ENCODE data around the gene FBXW8.

Gene FBXW8

DNA sequence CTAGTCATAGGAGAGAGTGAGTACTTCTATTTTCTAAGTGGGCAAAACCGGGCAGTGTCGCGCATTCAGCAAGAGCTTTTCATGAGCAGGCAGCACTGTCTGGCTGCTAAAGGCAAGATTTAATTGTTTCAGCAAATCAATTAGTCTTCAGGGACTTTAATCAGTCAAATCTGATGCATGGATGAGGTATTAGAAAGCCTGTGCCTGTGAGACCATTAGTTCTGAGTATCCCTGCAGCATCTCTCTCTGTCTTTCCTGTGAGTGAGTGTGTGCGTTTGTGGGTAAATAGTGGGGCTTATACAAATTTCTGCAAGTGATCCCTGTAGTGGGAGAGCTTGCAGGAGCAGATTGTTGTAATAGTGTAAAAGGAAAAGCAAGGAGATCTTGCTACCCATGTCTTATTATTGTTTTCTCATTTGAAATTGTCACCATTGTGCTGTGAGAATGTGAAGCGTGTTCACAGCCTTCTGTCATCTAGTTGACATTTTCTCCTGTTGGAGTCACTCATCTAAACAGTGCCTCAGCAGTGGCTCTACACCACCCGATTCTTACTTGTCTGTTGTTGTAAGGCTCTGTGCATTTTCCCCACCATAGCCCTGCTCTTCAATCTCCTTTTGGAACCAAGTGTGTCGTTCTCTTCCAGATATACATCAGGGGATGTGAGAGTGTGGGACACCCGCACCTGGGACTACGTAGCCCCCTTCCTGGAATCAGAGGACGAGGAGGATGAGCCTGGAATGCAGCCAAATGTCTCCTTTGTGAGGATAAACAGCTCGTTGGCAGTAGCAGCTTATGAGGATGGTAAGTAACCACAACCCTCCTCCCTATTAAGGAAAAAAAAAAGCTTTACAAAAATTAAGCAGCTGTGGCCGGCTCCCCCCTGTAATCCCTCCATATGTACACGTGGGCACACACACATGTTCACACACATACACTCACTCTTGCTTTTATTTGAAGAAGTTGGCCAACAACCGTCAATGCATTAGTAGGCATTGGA is 53.6 kb downstream of the FBXW8 start:
- TF ChIP-seq ZNF274 (IDR thresholded peaks at IDR 0.05; ENCODE audit: low read depth, low read length) = no peak
- no peak overlapping the region for H3K4me3 ChIP-seq (ENCODE audit: low read length)

DNA sequence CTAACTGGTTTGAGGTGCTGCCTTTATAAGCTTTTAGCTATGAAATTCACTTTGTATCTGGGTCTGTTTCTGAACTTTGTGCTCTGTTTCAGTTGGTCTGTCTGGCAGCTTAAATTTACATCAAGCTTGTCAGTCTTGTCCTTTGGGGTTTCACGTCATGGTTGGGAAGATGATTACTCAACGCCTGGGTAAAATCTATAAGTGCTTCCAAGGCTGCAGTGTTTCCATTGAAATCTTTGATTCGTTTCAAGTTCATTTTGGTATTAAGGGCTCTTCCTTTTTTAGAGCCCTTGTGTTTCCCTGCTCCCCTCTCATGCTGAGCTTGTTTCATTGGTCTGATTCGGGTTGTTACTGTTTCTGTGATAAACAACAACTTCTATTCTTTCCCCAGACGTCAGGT is 58.2 kb downstream of the FBXW8 start:
- TF ChIP-seq ZNF274 (IDR thresholded peaks at IDR 0.05; ENCODE audit: low read depth, low read length) = no peak
- no peak overlapping the region for H3K4me3 ChIP-seq (ENCODE audit: low read length)

DNA sequence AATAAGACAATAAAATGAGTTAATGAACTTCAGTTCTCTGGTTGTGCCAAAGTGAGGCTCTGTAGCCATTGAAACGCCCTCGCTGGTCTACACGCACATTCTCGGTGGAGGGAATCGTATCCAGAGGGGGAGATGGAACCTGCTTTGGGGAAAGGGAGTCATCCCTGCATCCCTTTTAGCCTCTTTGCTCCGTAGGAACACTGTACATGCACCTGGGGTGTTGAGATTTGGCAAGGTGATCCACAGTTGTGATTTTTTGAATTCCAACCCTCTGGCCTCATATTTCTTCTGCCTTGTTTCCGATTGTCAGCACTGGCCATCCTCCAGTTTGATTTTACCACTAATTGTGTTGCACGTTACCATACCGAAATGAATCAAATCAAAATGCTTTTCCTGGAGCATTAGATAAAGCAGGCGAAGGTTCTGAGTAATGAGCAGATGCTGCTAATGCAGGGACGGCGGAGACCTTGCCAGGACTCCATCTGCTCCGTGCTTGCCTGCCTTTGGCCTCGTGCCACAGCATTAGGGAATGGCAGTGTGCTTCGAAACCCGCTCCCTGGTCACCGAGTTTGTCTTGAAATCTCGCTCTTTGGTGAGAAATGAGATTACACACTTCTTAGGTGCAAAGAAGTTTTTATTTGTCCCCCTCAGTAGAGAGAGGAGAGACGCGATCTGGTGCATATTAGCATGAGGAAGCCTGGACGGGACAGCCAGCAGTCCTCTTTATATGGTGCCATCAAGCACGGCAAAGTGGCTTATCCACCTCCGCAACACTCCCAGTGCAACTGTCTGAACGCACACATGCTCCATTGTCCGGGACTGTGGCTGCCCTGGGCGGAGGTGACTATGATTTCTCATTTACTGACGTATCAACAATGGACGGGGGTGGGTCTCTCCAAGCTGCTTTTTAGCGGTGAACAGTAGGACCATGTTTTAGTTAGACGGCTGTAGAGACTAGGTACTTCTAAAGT is 59.1 kb downstream of the FBXW8 start:
- no peak overlapping the region for H3K4me3 ChIP-seq (ENCODE audit: low read length)
- TF ChIP-seq ZNF274 (IDR thresholded peaks at IDR 0.05; ENCODE audit: low read depth, low read length) = no peak

DNA sequence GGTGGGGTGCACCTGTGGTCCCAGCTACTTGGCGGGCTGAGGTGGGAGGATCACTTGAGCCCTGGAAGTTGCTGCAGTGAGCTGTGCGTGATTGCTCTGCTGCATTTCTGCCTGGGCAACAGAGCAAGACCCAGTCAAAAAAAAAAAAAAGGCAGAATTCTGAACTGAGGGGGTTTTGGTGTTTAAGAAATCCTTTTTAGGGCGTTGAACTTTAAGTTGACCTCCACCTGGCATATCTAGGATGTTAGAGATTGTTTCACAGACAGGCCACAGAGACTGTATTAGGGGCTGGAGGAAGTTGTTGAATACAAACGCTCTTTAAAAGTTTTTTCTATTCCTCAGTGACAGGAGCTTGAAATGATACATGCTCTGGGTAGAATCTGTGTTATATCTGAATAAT is 60.5 kb downstream of the FBXW8 start:
- H3K4me3 ChIP-seq (ENCODE audit: low read length) = no peak overlapping the region
- no peak for TF ChIP-seq ZNF274 (IDR thresholded peaks at IDR 0.05; ENCODE audit: low read depth, low read length)

- no peak for TF ChIP-seq ZNF274 (IDR thresholded peaks at IDR 0.05; ENCODE audit: low read depth, low read length)
- H3K4me3 ChIP-seq (ENCODE audit: low read length) = no peak overlapping the region
Observed at GRCh38 chr12:116975779-116976393, 65.1 kb downstream of the FBXW8 start.

- no peak for TF ChIP-seq ZNF274 (IDR thresholded peaks at IDR 0.05; ENCODE audit: low read depth, low read length)
- peak overlapping the region; percentile 37; the same call in 1 of the 2 replicates for H3K4me3 ChIP-seq (ENCODE audit: low read length)
Observed at GRCh38 chr12:116977465-116978380, 67.0 kb downstream of the FBXW8 start.

- no peak for TF ChIP-seq ZNF274 (IDR thresholded peaks at IDR 0.05; ENCODE audit: low read depth, low read length)
- H3K4me3 ChIP-seq (ENCODE audit: low read length) = no peak overlapping the region
Observed at GRCh38 chr12:116978791-116979508, 68.2 kb downstream of the FBXW8 start.

DNA sequence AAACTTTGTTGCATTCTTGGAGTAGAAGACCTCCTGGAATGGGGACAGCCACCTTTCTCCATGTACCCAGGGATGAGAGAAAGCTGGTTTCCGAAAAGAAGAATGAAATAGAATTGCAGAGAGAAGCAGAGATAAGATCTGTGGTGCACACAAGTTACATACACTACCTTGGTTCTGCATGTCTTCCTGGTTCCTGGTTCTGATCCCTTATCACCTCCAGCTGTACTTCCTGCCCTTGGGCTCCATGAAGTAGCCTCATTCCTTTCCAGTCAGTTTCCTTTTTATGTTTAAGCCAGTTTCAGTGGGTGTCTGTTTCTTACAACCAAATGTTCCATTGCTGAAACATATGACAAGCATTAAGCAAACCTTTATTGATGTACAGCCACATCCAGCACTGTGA is 69.3 kb downstream of the FBXW8 start:
- H3K4me3 ChIP-seq (ENCODE audit: low read length) = no peak overlapping the region
- no peak for TF ChIP-seq ZNF274 (IDR thresholded peaks at IDR 0.05; ENCODE audit: low read depth, low read length)

DNA sequence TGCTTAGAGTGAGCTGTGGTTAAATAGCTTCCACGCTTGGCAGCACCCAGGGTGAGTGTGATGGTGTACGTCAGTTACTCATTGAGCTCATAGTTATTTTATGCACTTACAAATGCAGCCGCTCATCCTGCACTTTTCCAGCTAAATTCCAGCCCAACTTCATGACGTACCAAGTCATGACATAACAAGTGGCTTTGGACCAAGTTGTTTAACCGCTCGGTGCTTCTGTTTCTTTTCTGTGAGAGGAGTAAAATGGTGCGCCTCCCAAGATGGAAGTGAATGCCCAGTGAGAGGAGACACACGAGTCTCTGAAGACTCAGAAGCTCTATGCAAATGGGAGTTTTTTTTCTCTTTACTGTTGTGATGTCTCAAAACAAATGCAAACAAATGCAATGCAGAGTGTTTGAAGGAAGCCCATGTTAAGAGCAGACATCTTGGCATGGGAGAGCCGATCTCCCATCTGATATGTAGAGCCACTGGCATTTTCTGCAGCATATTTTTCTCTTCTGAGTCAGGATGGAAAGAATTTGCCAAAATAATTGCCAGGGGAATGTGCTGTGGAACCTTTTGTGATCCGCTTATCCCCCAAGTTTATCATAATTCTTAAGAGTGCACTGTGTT is 72.2 kb downstream of the FBXW8 start:
- TF ChIP-seq ZNF274 (IDR thresholded peaks at IDR 0.05; ENCODE audit: low read depth, low read length) = no peak
- H3K4me3 ChIP-seq (ENCODE audit: low read length) = no peak overlapping the region

GRCh38 chr12:116984098-116984497 is 73.3 kb downstream of the FBXW8 start:
- H3K4me3 ChIP-seq (ENCODE audit: low read length) = no peak overlapping the region
- TF ChIP-seq ZNF274 (IDR thresholded peaks at IDR 0.05; ENCODE audit: low read depth, low read length) = no peak

DNA sequence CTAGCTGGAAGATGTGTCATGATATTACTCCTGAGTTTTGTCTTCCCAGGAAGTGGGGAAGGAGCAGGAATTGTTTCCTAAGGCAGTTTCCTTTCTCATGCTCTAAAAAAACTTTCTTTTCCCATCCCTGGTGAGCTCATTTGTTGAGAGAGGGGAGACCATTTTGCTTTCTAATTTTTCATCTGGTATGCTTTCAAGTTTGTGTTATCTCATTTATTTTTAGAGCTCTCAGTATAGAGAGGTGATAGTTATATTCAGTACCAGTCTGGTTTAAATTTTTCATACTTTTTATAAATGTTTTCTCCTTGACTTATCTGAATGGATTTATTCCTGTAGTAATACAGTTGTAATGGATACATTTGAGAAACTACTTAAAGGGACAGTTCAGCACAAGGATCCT is 79.6 kb downstream of the FBXW8 start:
- H3K4me3 ChIP-seq (ENCODE audit: low read length) = no peak overlapping the region
- no peak for TF ChIP-seq ZNF274 (IDR thresholded peaks at IDR 0.05; ENCODE audit: low read depth, low read length)
